ENCODE data around the gene GTF2H1. TPM values are rescaled to one million over a fixed set of nuclear protein-coding genes. Genes with fewer than 3 reads are reported as not detected.

Gene GTF2H1
- total RNA-seq, 4 donors from 2014 or later: 46.4 to 73.0 (median 53.5) TPM

GRCh38 chr11:18313965-18314763 lies 8.2 kb upstream of the GTF2H1 start:
- intact Hi-C loops (cut with DNase I; ENCODE audit: low total_unique reads): no loop called here
- H3K4me3 ChIP-seq (ENCODE audit: low read depth, poor library complexity, severe bottlenecking): no peak overlapping the region
- 80 to 83% methylated on average over 10 of the region's 10 CpGs for WGBS, 2 donors
- TF ChIP-seq POLR2A (IDR thresholded peaks at IDR 0.05) (no peak), CTCF (IDR thresholded peaks at IDR 0.05) (no peak)
- DNase-seq (ENCODE audit: low spot score in 2 of 2): no peak

GRCh38 chr11:18314784-18315523 lies 7.4 kb upstream of the GTF2H1 start:
- intact Hi-C loops (cut with DNase I; ENCODE audit: low total_unique reads): no loop called here
- 81 to 84% methylated on average over 9 of the region's 9 CpGs for WGBS, 2 donors
- no peak for DNase-seq (ENCODE audit: low spot score in 2 of 2)
- no peak for TF ChIP-seq CTCF (IDR thresholded peaks at IDR 0.05)
- no peak for TF ChIP-seq POLR2A (IDR thresholded peaks at IDR 0.05)
- no peak overlapping the region for H3K4me3 ChIP-seq (ENCODE audit: low read depth, poor library complexity, severe bottlenecking)

GRCh38 chr11:18315893-18316292 lies 6.5 kb upstream of the GTF2H1 start:
- no peak for DNase-seq (ENCODE audit: low spot score in 2 of 2)
- 91 to 100% methylated on average over 2 of the region's 2 CpGs for WGBS, 2 donors

DNA sequence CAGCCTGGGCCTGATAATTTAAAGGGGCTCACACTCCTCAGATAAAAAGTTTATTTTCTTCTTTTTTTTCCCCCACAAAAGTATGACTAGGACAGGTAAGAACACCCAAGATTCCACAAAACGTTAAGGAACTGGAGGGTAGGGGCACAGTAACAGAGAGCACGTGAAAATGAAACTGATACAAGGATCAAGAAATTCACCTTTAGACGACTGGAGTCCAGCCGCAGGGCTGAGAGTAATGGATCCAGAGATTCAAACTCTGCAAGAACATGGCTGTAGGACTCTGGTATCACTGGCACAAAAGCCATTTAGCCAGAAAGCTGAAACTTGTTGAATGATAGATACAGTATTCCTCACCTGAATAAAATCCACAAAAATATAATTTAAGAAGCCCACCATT lies 4.8 kb upstream of the GTF2H1 start:
- no peak for DNase-seq (ENCODE audit: low spot score in 2 of 2)
- TF ChIP-seq POLR2A (IDR thresholded peaks at IDR 0.05): no peak
- TF ChIP-seq CTCF (IDR thresholded peaks at IDR 0.05): no peak
- 92 to 94% methylated on average over 4 of the region's 4 CpGs for WGBS, 2 donors
- intact Hi-C loops (cut with DNase I; ENCODE audit: low total_unique reads): no loop called here
- H3K4me3 ChIP-seq (ENCODE audit: low read depth, poor library complexity, severe bottlenecking): no peak overlapping the region

More at GRCh38 chr11:18315893-18316292, 6.5 kb upstream of the GTF2H1 start:
- H3K4me3 ChIP-seq (ENCODE audit: low read depth, poor library complexity, severe bottlenecking): no peak overlapping the region
- intact Hi-C loops (cut with DNase I; ENCODE audit: low total_unique reads): no loop called here
- TF ChIP-seq POLR2A (IDR thresholded peaks at IDR 0.05) (no peak), CTCF (IDR thresholded peaks at IDR 0.05) (no peak)

- intact Hi-C loops (cut with DNase I; ENCODE audit: low total_unique reads): loop anchor here (10.0 kb wide), 1 partner anchor 75 kb away; the partner anchor contains the start of gene LDHA
- TF ChIP-seq CTCF (IDR thresholded peaks at IDR 0.05): no peak
- TF ChIP-seq POLR2A (IDR thresholded peaks at IDR 0.05): no peak
- WGBS, 2 donors: 82 to 85% methylated on average over 3 of the region's 3 CpGs
- no peak overlapping the region for H3K4me3 ChIP-seq (ENCODE audit: low read depth, poor library complexity, severe bottlenecking)
- no peak for DNase-seq (ENCODE audit: low spot score in 2 of 2)
Observed at GRCh38 chr11:18319914-18320313, 2.5 kb upstream of the GTF2H1 start.
